ENCODE data around the gene ZCCHC8.
A peak's percentile ranks its signal among the peaks of the same experiment; 100 is the strongest.

The ZCCHC8 gene

GRCh38 chr12:122421821-122422729 lies 78.7 kb downstream of the ZCCHC8 start, which contains the start of gene CLIP1:
CLIP1 (minus strand) TSS chr12:122422669; CDS start chr12:122380452, 42,217 bp downstream.
- DNase-seq: peak; percentile 57
